HG02973 (cell line): ENCODE data around the gene TTC19.
"Not testable (repeated sequence)": the region's sequence is repeated elsewhere in the genome, so short reads cannot be mapped to it uniquely, and the experiment has no call there.

Experiments
- ATAC-seq: cut with Tn5 transposase; IDR thresholded peaks from one replicate; pipeline ENCODE4 v1.9.1; 2021; ENCODE audit warnings: moderate library complexity; ENCODE audit not compliant: unreplicated experiment

TTC19 gene

DNA sequence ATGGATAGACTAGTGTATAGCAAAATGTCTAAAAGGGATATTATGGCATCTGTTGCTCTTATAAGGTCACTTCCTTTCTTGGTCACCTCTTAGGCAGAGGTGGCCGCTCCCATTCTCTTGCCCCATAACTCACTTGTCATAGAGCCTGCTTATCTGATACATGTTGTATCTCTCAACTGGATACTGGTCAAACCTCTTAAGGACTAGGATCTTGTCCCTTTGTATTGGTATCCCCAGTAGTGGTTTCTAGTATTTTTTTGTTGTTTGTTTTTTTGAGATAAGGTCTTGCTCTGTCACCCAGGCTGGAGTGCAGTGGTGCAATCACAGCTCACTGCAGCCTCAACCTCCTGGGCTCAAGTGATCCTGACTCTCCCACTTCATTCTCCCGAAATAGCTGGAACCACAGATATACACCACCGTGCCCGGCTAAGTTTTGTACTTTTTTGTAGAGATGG lies 27.1 kb upstream of the TTC19 start:
- ATAC-seq: no peak

DNA sequence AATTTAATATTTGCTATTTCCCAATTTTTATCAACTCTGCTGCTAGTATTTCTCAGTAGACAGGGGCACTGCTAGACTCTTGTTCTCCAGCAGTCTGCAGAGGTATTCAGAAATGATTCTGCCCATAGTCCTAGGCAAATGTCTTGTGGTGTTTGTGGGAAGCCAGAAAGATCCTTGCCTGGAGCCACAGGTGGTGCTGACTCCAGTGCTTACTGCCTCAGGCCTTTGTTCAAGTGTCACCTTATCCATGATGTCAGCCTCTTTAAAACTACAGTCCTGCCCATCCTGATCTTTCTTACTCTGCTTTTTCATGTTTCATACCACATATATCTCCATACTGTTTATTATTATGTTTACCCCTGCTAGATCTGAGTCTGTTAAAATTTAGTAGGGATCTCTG lies 26.6 kb upstream of the TTC19 start:
- no peak for ATAC-seq

DNA sequence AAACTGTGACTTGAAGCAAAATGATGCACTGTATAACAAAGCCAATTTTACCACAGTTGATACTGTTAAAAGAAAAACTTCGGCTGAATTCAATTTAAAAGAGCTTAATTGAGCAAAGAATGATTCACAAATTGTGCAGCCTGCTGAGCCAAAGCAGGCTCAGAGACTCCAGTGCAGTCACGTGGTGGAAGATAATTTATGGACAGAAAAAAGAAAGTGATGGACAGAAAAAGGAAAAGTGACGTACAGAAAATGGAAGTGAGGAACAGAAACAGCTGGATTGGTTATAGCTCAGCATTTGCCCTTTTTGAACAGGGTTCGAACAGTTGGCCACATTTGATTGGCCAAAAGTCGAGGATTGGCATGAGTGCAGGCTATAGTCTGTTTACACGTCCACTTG lies 25.8 kb upstream of the TTC19 start:
- no peak for ATAC-seq

DNA sequence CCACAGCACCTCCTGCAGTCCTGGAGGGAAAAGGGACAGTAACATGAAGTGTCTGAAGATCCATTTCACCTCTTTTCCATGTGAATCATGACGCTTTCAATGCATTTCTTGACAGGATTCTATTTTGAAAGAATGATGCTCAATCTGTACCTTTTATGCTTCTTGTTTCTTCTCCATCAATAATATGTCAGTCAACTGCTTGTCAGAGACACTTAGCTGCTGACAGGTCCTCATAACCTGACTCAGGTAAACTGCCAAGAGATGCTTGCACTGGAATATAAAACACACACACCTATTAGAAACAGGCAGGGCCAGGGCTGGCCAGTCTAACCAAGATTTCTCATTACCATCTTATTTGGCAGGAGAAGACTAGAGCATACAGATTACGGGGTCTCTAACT lies 21.7 kb upstream of the TTC19 start:
- ATAC-seq: no peak

DNA sequence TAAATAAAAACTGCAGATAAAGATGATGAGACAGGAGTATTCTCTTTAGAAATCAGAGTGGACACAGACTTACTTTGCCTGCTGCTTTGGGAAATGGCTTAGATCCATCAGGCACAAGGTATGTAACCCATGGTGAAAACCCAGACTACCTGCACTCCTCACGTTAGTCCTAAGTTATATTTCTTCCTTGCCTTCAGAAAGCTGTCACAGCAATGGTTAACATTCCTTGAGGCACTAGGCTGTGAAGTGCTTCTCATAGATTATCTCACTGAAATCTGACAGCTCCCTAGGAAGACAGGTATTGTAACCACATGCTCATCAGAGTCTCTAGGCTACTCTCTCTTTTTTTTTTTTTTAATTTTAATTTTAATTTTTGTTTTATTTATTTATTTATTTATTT lies 21.0 kb upstream of the TTC19 start:
- ATAC-seq: no peak

DNA sequence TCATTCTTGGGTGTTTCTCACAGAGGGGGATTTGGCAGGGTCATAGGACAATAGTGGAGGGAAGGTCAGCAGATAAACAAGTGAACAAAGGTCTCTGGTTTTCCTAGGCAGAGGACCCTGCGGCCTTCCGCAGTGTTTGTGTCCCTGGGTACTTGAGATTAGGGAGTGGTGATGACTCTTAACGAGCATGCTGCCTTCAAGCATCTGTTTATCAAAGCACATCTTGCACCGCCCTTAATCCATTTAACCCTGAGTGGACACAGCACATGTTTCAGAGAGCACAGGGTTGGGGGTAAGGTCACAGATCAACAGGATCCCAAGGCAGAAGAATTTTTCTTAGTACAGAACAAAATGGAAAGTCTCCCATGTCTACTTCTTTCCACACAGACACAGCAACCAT lies 20.6 kb upstream of the TTC19 start:
- ATAC-seq: not testable (repeated sequence)

DNA sequence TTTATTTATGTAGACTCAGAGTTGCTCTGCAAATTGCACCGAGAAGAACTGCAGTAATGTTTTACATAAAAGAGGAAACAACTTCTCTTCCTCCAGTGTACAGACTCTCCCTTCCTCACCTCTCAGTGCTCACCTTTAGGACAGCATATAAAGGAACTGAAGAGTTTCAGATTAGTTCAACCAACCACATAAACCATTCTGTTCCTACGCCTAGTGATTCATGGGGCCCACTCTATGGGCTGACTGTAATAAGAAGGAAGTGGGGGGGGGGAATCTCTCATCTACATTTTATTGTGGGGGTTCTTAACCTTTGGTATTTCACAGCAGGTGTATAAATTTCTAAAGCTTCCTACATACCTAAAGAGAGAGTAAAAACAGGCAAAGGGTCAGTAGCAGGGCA lies 18.4 kb upstream of the TTC19 start:
- peak; percentile 89 for ATAC-seq

DNA sequence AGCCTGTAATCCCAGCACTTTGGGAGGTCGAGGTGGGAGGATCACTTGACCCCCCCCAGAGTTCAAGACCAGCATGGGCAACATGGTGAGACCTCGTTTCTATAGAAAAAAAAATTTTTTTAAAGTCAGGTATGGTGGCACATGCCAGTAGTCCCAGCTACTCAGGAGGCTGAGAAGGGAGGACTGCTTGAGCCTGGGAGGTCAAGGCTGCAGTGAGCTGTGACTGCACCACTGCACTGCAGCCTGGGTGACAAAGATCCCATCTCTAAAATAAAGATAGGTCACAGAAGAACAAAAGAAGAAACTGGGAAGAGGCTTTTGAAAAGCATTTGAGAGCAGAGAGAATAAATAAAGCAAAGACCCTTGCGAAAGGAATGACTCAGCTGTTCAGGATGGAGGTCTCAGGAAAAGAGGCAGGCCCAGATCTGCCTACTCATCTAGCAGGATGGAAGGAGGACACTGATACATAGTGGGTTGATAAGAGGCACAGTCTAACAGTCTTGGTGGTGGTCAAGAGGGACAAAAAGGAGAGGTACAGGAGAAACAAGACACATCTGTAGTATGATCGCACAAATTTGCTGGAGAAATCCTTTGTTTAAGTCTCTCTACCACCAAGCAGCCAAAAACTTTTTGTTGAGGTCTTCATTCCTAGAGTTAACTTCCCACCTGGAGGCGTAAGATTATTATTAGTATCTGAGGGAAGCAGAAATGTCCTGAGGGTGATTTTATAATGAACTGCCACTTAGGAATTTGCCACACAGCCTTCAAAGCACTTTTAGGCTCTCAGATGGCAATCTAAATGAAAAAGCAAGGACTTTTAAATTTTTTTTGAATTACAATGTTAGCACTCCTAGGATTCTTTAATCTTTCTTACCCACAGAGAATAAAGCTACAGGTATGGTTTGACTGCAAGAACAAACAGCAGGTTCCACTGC lies 17.7 kb upstream of the TTC19 start:
- ATAC-seq: no peak

DNA sequence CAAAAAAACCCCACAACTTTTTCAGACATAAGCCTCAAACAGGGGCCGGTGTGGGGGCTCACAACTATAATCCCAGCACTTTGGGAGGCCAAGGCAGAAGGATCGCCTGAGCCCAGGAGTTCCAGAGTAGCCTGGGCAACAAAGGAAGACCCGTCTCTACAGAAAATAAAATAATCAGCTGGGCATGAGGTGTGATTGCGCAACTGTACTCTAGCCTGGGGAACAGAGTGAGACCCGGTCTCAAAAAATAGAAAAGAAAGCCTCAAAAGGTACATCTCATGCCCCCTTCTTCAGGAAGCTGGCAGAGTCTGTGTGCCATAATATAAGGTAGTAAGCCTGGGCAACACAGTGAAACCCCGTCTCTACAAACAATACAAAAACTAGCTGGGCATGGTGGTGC lies 3.3 kb upstream of the TTC19 start:
- ATAC-seq: no peak

DNA sequence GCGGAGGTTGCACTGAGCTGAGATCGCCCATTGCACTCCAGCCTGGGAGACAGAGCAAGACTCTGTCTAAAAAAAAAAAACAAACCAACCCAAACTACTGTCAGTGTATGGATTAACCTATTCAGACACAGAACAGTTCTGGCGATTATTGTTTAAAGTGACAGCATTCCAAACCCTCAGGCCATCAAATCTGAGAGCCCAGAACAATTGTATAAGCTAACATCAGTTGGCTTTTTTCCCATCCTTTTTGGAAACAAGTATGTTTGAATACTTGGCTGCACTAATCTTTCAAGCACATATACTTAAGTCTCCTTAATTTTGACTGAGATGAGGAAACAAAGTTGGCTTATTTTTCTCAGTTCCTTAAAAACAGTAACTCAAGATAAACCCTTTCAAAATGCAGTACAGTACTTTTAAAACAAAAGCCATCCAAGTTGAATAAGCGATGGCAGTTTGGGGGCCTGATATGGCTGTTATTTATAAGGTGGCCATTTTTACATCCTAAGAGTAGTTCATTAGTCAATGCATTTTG lies 1.5 kb upstream of the TTC19 start:
- no peak for ATAC-seq

DNA sequence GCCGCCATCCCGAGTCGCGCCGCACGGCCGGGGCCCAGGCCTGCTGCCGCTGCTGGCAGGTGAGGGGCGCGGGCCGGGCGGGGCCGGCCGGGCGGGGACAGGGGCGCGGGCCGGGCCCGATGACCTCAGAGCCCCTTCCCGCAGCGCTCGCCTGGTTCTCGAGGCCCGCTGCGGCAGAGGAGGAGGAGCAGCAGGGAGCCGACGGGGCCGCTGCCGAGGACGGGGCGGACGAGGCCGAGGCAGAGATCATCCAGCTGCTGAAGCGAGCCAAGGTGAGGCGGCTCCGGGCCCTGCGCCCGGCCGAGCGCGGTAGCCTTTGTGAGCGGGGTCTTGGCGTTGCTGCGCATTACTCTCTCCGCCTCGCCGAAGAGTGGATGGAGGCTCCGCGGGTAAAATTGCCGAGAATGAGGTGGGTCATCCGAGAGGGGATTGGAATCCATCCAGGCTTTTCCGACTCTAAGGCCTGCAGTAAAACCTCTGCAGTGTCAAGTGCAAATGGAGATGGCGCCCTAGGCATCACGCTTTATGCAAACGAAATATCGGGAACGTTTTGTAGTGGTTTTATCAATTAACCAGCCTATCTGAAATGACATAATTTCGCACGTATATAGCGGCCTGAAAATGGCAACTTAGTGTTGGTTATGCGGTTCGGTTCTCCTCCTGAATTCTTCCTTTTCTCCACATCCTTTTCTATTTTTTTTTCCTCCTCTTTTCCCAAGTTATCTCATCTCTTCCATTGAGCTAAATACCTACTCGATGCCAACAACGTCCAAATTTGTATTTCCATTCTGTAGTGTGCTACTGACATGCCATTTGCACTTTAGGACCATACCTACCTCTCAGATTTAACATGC lies 577 bp downstream of the TTC19 start:
- ATAC-seq: peak; percentile 26

DNA sequence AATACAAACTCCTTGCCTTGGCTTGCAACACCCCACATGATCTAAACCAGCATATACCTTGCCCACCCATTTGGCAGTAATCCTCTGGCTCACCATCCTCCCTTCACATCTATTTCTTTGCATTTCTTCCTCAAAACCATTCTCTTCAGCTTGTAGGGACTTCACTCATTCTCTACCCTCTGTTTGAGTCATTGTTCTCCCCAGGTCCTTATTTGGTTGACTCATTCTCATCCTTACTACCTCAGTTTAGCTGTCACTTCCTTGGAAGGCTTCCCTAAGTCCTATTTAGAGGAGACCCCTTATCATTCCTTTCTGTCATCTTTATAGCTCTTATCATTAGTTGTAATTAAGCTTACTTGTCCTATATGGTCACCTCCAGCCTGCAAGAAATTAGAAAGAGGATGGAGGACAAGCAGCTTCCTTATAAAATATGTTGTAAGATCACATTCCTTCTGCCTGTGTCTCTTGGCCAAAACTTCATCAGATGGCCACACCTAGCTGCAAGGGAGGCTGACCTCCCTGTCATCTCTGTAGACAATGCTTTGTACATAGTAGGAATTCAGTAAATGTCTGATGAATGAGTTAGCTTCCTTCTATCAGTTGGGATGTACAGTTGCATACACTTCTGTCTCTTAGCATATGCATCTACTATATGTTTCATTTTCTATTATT lies 1.7 kb downstream of the TTC19 start:
- ATAC-seq: no peak

DNA sequence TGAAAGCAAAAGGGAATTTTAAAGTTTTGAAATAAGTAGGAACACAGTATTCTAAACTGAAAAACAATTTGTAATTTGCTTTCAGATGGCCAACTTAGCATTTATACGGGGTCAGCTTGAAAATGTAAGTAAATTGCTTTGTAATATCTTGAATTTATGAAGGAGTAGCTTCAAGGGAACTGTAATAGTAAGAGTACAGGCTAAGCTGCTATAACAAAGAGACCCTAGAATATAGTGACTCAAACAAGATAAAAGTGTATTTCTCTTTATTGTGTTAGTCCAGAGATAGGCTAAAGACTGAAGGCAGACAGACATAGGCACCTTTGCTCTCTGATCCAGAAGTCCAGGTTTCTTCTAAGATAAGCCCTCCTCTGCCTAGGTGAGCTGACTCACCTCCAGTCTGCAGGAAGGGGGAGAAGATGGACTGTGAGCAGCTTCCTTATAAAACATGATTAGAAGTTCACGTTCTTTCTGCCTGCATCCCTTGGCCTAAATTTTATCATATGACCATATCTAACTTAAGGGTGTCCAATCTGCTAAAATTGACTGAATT lies 3.2 kb downstream of the TTC19 start:
- ATAC-seq: no peak

DNA sequence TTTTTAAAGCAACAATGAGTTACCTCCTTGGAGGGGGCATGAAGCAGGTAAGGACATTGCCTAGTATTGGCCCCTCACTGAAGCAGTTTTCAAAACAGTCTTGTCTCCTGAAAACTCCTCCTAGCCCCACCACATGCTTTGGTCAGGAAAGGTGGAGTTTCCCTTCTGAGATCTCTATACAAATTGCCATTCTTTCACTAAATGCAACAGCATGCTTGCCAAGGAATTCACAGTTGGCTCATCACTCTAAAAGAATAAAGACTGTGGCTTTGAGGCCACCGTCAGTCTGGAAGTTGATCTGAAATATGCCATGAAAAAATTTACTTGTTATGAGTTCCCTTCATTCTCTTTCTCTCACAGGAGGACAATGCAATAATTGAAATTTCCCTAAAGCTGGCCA lies 4.2 kb downstream of the TTC19 start:
- ATAC-seq: no peak

DNA sequence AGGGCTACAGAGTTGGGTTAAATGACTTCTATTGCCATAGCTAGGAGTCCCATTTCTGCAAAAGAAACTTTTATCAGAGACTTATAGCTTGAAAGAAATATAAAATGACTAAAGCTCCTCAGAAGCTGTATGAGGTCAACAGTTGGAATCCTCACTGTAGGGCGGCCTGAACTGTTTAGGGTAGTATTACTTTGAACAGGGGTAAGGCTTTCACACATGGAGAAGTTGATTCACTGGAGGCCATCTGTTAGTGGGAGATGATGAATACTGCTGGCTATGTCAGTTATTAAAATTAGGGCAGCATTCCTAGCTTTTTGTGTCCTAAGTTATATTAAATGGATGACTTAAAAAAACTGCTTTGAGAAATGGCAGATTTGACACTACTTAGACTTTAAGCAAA lies 6.0 kb downstream of the TTC19 start:
- no peak for ATAC-seq

DNA sequence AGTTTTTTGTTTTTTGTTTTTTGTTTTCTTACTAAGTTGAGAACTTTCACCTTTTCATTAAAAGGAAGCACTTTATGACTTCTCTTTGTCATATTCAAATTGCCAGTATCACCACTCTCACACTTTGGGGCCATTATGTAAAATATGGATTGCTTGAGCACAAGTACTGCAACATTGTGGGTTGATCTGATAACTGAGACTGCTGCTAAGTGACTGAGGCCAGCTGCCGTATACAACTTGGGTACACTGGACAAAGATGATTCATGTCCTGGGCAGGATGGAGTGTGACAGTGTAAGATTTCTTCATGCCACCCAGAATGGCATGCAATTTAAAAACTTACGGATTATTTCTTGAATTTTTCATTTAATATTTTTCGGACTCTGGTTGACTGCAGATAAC lies 7.8 kb downstream of the TTC19 start:
- ATAC-seq: no peak

DNA sequence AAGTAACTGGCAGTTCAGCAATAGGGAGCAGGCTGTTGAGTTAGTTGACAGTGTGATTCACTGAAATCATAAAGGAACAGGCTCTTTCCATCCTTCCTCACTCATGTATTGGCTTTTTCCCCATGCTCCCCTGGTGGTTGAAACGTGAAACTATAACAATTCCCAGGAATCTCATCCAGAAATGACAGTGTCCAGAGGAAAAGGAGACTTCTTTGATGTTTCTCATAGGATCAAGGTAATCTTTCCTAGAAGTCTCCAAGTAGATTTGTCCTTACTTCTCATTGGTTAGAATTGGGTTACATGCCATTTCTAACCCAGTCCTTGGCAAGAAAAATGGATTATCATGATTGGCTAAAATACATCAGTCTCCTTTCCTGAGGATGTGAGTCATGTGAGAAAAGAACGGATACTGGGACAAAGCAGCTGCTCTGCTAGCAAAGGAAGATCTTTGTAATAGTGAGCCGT lies 14.4 kb downstream of the TTC19 start:
- ATAC-seq: no peak

DNA sequence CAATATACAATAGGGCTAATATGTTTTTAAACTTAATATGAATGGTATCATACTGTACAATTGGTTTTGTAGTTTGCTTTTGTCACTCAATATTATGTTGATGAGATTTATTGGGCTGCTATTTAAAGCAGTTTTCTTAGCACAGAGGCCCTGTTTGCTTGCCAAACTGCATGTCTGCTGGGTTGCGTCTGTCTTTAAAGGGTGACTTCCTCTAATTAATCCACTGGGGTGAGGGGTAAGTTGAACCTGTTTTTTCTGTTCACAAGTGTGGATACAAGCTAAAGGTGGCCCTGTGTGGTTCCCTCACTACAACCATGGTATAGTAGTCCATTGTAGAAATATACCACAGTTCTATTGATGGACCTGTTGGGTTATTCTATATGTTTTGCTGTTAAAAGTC lies 19.7 kb downstream of the TTC19 start:
- no peak for ATAC-seq

DNA sequence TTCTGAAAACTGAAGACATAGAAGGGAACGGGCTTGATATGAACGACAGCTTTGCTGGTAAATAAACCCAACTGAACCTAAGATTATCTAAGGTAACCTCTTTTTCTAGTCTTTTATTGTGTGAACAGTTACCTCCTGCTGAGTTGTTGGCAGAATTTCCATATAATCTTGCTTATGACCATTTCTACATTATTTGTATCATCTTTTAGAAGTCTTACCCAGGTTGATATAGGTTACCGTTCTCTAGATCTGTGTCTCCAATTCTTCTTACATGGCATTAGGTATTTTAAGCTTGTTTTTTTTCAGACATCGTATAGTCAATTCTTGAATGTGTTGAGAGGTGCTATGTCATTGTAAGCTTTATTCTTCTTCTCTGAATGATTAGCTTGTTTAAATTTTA lies 24.3 kb downstream of the TTC19 start:
- no peak for ATAC-seq

DNA sequence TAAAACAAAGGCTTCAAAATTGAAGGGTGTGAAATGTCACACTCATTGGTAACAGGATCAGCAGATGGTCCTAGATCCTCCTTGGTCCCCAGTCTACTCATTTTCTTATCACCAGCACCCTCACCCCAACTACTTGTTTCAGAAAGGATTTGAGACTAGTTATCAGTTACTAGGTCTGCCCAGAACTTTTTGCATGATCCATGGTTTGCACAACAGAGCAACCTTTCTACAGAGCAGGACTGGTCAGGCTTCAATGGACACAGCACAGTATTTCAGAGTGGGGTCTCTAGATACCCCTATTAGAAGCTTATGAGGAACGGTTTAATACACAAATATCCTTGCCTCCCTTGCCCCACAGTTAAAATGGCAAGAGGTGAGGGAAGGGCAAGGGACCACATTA lies 25.6 kb downstream of the TTC19 start:
- no peak for ATAC-seq

DNA sequence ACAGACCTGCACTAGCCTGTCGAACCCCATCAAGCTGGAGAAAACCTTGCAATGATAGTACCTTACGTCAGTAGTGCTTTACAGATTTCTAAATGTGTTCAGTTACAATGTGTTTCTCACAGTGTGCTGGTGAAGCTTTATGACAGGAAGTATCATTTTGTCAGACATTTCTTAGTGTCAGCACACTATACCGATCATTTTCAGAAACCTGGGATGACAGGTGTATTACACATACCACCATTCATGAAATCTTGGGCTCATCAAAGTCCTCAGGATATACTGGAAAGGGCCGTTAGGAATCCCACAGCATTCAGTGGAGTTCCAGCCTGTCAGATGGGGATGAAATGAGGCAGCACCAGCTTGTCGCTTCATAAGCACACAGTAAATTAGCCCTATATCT lies 27.3 kb downstream of the TTC19 start:
- ATAC-seq: no peak
